SIG-M5 treated with dmso at 0.1 percent for 504 hours (cell line): ENCODE measurements around the gene NFE2L3.
A peak's percentile ranks its signal among the peaks of the same experiment; 100 is the strongest.
"Not testable (repeated sequence)": the region's sequence is repeated elsewhere in the genome, so short reads cannot be mapped to it uniquely, and the experiment has no call there.

Experiments used
- DNase-seq: peaks from one replicate; lab custom pipeline; 2025; ENCODE audit not compliant: unreplicated experiment; lab: John Stamatoyannopoulos, UW

Gene NFE2L3

DNA sequence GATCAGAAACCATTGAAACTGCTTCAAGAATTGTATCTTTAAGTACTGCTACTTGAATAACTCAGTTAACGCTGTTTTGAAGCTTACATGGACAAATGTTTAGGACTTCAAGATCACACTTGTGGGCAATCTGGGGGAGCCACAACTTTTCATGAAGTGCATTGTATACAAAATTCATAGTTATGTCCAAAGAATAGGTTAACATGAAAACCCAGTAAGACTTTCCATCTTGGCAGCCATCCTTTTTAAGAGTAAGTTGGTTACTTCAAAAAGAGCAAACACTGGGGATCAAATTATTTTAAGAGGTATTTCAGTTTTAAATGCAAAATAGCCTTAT lies 33.8 kb downstream of the NFE2L3 start:
- no peak for DNase-seq

DNA sequence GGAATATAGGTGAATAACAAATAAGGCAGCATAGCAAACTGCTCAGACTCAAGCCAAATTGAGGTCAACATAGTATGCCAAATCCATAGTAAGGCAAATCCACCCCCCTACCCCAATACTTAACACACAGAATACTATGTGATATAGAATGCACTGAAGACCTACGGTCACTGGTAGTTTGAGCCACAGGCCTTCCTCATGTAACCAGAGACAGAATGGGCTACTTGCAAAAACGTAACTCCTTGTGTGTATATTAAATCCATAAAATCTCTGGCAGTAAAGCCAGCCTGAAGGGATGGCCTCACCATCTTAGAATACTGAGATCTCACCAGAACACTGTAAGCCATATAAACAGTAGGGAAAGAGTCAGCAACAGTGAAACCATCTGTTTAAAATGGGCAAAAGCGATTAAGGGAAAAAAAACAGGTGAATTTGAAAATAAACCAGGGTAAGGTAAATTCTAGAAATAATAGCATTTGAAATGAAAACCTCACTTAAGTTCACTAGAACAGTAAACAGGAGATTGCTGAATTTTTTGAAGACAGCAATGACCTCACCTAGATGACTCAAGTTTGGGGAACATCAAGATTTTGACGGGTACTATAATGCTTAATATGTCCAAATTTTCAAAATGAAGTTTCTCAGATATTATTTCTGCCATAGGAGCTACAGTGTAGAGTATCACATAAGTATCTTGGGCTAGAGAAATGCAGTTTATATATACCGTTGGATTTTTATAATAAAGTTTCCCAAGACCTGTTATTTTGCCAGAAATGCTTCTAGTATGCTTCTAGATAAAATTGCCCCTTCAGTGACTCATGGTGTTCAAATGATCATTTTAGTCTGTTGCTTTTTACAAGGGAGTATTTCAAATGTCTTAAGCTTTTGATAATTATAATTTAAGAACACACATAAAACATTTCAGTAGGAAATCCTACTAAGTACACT lies 34.6 kb downstream of the NFE2L3 start:
- DNase-seq: no peak

GRCh38 chr7:26187380-26188205 lies 35.6 kb downstream of the NFE2L3 start:
- DNase-seq: peak; percentile 53

DNA sequence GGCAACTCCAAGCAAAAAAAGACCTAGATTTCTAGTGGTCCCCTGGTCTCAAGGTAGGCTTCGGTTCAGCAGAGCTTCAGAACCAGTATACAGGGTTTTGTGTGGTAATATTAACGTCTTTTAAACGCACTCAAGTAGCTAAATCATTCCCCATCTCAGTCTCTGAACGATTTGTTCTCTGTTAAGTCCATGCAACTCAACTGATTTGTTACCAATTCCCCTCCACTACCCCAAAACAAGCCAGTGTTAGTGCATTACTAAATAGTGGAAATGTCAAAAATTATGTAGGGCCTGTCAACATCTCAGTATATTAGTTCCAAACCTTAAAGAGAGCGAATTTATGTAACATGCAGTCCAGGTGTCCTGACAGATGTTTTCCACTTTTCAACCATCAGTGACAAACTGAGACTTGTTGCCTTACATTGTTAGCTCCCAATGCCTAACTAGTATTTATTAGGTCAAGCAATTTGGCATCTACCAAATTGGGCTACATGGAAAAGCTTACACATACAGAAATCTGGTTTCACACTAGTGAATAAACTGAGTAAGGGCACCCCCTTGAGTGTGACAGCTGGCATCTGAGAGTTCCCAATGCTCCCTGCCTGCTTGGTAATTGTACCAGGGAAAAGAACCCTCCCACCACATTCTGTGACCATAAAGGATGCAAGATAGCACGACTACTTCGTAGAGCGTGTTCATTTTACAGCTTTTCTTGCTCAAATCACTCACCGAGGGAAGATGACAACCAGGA lies 36.4 kb downstream of the NFE2L3 start:
- DNase-seq: no peak

DNA sequence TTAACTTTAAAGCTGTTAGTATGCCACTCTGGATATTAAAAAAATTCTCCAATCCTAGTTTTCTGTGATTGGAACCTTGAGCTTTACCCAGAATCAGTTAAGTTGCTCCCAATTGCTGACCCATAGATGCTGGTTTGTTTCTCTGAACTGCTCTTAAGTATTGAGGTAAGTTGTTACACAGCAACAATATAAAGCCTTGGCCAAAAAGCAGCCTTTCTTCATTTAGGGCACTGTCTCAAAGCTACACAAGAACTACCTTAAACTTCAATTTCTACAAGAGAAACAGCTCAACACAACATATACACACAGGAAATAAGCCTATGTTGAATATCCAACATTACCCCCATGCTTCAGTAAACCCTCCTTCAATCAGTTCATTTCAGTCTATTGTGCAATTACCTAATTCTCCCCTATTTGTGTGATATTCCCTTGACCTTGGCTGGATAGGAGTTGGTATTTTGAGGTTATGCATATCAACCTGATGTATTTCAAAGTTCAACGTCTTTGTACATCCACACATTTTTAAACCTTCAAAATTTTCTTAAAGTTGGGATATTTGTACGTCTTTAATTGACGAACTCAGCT lies 37.1 kb downstream of the NFE2L3 start:
- no peak for DNase-seq

DNA sequence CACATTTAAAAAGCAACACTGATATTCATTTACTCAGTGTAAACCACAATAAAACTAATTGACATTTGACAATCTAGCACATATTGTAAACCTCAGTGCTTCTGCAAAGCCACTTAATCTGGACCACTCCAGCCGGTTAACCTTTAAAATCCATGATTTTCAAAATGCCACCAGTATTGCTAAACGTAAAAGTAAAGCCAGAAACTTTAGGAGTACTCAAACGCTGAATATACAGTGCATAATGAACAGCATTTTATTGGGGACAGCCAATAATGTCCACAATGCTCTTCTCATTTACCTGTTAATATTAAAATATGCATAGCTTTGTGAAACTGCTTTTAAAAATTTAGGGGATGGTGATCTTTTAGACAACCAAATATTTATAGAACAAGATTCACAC lies 37.7 kb downstream of the NFE2L3 start:
- no peak for DNase-seq

DNA sequence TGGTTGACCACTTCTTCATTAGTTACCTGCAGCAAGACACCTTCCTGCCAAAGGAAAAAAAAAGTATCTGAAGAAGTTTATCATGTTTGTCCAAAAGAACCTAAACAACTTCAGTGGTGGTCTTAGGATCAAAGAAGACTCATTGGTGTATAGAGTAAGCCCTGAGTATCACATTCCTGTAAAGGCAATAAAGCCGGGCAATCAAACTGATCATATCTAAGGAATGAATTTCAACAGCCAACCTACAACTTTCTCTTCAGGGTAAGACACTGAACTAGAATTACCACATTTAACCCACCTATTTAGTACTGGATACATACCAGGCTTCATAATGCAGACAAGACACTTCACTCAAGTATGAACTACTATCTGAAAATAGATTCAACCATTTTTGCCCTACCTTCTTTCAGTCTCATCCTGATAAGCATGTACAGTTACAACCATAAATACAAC lies 38.4 kb downstream of the NFE2L3 start:
- no peak for DNase-seq

DNA sequence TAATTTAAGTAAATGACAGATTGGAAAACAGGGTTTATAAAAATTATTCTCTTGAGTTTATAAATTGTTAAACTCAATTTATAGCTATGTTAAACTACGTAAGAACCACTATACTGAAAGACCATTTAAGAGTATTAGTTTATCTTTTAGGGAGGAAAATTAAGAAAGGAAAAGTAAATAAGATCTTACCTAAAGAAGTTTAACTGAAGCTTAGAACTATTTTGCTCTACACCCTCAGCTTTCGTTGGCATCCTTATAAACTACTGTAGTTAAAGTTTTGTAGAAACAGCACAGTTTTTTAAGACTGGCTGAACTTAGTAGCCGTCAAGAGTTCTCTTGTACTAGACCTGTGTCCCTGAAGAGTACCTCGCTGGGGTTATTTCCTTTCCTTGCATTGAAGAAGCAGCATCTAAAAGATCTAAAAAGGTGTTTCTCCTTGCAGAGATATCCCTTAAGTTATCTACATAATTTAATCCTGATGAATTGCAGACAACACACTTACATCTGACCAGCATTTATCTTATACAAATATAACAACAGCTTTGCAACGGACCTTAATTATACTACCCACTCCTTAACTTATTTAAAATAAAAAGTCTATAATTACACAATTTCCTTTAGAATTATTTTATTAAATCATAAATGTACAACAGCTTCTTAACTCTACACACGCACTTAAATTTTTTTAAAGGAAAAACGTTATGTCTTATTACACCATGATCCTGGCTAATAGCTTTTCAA lies 39.4 kb downstream of the NFE2L3 start:
- no peak for DNase-seq

GRCh38 chr7:26191974-26192479 lies 40.0 kb downstream of the NFE2L3 start:
- no peak for DNase-seq

DNA sequence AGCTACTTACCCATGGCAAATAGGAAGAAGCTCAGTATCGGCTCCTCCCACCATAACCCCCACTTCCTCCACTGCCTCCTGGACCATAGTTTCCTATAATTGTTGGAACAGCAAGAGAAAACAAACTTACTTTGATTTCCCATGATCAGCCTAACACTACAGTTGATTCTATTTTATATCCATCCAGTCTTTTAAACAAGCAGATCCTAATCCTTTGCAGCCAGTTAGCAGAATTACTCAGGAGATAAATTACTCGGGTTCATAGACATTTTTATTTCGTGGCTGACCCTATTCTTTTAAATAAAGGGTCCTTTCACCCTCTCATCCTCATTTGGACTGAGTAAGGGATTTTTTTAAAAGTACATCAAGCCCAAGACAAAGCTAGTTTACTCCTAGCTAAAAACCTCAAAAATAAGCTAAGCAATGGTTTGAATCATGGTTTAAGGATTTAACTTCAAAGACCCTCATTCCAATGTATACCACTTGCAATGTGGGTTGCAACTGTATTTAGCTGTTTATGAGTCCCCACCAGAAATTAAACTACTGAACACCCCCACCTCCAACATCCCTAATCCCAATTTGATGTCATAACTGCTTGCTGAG lies 40.6 kb downstream of the NFE2L3 start:
- peak; percentile 32 for DNase-seq

DNA sequence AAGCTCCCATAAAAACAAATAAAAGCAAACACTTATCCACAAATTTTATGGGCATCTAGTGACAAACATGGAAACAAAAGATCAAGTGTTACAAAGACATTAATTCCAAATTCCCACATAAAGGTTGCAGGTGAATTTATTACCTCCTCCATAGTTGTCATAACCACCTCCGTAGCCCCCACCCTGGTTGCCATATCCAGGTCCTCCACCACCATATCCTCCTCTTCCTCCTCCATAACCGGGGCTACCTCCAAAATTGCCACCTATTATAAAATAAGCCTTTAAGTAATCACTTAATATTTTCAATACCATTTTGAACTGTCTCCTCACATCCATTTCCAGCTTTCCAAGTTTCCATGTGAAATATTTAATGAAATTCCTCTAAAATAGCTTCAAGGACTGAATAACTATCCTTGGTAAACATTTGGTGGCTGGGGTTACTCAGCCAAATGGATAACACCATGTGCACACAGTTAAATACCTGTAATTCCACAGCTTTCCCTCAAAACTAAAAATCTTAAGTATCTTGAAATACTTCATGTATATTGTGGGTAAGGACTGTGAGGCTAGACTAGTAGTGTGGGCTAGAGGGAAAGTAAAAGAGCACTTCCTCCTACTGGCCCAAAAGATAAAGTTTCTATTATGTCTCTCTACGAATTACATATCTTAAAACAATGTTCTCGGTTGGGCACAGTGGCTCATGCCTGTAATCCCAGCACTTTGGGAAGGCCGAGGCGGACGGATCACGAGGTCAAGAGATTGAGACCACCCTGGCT lies 41.6 kb downstream of the NFE2L3 start:
- DNase-seq: peak; percentile 54

DNA sequence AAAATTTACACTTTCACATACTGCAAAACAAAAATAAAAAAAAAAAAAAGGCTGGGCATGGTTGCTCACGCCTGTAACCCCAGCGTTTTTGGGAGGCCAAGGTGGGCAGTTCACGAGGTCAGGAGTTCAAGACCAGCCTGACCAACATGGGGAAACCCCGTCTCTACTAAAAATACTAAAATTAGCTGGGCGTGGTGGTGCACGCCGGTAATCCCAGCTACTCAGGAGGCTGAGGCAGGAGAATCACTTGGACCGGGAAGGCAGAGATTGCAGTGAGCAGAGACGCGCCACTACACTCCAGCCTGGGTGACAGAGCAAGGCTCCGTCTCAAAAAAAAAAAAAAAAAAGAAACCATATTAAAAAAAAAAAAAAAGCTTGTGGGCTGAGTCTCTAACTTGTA lies 42.8 kb downstream of the NFE2L3 start:
- DNase-seq: not testable (repeated sequence)

- DNase-seq: no peak
Observed at GRCh38 chr7:26195182-26195581, 43.2 kb downstream of the NFE2L3 start.

DNA sequence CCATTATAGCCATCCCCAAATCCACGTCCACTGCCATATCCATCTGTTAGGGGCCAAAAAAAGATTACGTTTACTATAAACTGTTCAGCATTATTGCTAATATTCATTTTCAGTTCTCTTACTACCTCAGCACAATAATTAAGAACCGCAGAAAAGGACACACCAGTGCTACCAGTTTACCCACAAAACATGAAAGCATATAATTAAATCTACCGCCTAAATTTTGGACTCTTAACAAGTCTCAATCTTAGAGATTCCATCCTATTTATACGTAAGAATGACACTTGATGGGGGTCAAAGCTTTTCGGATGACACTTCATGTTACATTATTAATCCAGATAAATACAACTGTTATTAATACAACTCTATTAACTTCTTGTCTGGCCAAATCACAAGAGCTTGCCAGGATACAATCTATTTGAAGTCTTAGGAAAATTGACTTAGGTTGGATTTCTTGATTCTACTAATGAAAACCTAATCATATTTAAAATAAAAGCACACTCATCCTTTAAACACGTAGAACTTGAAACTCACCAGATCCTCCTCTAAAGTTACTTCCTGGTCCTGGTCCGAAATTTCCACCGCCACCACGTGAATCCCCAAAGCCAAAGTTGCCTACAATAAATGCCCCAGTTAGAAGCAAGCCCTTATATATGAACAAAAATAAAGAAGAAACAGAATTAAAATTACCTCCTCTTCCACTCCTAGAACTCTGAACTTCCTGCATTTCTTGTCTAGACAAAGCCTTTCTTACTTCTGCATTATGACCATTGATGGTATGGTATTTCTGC lies 44.1 kb downstream of the NFE2L3 start:
- DNase-seq: no peak

DNA sequence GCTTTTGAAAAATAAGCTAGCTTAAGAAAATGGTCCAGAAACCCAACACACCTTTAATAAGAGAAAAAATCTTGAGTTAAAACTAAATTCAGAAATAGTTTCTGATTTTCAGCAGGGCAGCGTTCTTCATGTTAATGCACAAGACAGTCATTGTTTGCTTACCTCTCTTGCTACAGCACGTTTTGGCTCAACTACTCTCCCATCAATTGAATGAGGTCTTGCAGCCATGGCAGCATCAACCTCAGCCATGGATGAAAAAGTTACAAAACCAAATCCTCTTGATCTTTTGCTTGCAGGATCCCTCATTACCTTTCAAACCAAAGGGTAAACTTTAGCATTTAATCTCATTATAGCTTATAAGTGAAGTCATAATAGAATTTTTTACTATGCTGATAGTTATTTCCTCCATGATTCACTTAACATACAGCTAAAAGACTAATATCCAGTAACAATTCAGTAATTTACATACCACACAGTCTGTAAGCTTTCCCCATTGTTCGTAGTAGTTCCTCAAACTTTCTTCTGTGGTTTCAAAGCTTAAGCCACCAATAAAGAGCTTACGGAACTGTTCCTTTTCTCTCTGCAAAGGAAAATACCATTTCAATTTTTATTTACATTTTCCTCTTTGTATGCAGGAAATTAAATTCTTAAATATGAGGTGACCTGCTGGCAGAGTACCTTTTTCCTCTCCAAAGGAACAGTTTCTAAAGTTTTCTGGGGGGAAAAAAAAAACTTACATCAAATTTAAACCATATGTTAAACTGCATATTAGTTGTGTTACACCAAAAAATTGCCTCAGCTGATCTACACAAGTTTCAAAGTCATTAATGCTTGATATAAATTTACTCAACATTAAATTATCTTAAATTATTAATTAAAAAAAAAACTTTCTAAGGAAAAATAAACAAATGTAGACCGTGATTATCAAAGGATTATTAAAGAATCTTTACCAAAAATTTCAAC lies 45.4 kb downstream of the NFE2L3 start:
- peak; percentile 88 for DNase-seq

DNA sequence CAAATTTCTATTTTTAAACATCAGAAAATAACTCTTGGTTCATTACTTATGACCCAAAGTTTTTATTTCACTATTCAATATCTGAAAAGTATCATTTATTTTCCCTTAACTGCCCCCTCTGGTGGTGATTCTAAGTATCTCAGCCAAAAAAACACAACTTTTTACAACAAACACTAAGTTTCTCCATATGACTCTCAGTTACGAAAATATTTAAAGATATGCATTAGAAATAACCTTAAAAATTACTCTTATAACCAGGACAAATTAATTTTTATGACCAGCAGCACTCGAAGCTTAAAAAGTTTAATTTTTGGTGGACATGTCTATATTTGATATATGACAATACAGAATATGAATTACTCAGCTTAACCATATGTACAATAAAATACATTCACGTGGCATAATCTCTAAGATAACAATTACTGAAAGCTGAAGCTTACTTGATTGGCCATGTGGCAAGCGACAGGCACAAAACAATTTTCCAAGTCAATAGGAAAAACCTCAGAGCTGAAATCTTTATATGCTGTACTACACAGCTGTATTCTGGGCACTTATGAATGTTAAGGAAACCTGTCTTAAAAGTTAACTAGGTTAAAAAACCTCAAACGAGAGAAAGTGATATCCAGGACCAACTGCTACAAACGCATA lies 46.3 kb downstream of the NFE2L3 start:
- peak; percentile 68 for DNase-seq
